H54 (cell line): ENCODE results near the gene SDC4.

Source experiments
- DNase-seq: peaks from one replicate; pipeline ENCODE4 v3.0.0; 2011; ENCODE audit warnings: low spot score, mixed read lengths; ENCODE audit not compliant: insufficient read length
- FAIRE-seq: peaks from 3 replicates; lab custom pipeline; 2011; peaks lifted over from hg19 to GRCh38; lab: Jason Lieb, UNC
- POLR2A ChIP-seq: IDR thresholded peaks from 2 replicates; pipeline ENCODE4 v1.6.1; 2011; ENCODE audit warnings: low read depth, mild to moderate bottlenecking, low read length

Gene SDC4

GRCh38 chr20:45372241-45372640 lies 24.0 kb upstream of the SDC4 start:
- DNase-seq: no peak
- TF ChIP-seq POLR2A: no peak
- no peak for FAIRE-seq

GRCh38 chr20:45370571-45371160 lies 22.4 kb upstream of the SDC4 start:
- FAIRE-seq (no peak), DNase-seq (no peak)
- no peak for TF ChIP-seq POLR2A

- TF ChIP-seq POLR2A: no peak
- DNase-seq (no peak), FAIRE-seq (no peak)
Measured at GRCh38 chr20:45368221-45368980, 20.2 kb upstream of the SDC4 start.

GRCh38 chr20:45367126-45367525 lies 18.9 kb upstream of the SDC4 start:
- TF ChIP-seq POLR2A: no peak
- FAIRE-seq: no peak

GRCh38 chr20:45366631-45367030 lies 18.4 kb upstream of the SDC4 start:
- no peak for TF ChIP-seq POLR2A
- FAIRE-seq: no peak
- no peak for DNase-seq

More at GRCh38 chr20:45367126-45367525, 18.9 kb upstream of the SDC4 start:
- DNase-seq: no peak

GRCh38 chr20:45366192-45366591 lies 18.0 kb upstream of the SDC4 start:
- no peak for DNase-seq
- no peak for FAIRE-seq
- TF ChIP-seq POLR2A: no peak

GRCh38 chr20:45365444-45365970 lies 17.3 kb upstream of the SDC4 start:
- TF ChIP-seq POLR2A: no peak
- DNase-seq (no peak), FAIRE-seq (no peak)

- no peak for TF ChIP-seq POLR2A
- FAIRE-seq: no peak
- no peak for DNase-seq
Measured at GRCh38 chr20:45363611-45364492, 15.6 kb upstream of the SDC4 start.

- peak; percentile 73 for TF ChIP-seq POLR2A
- DNase-seq: peak; percentile 95
- FAIRE-seq: peak; percentile 15
Measured at GRCh38 chr20:45362804-45363610, 14.8 kb upstream of the SDC4 start, which contains the start of gene SYS1. Gene SYS1 (plus strand): TSS chr20:45363156. CDS start chr20:45363532, 376 bp downstream.

- FAIRE-seq (no peak), DNase-seq (no peak)
- no peak for TF ChIP-seq POLR2A
Measured at GRCh38 chr20:45361793-45362192, 13.6 kb upstream of the SDC4 start.

GRCh38 chr20:45359406-45360148 lies 11.4 kb upstream of the SDC4 start:
- FAIRE-seq: no peak
- TF ChIP-seq POLR2A: no peak
- DNase-seq: no peak

GRCh38 chr20:45359069-45359405 lies 10.8 kb upstream of the SDC4 start:
- FAIRE-seq (no peak), DNase-seq (no peak)
- TF ChIP-seq POLR2A: no peak
